Activated CD4-positive, alpha-beta T cell treated with anti-CD3 and anti-CD28 coated beads for 36 hours (primary cell): ENCODE measurements around the gene ZNF385A. TPM values are rescaled to one million over a fixed set of nuclear protein-coding genes. Genes with fewer than 3 reads are reported as not detected.
A peak's percentile ranks its signal among the peaks of the same experiment; 100 is the strongest.
"Not testable (repeated sequence)": the region's sequence is repeated elsewhere in the genome, so short reads cannot be mapped to it uniquely, and the experiment has no call there.

ENCODE experiments used
- ATAC-seq: fragments of 200-7000 bp; cut with Tn5 transposase; one replicate; pipeline ENCODE4 v1.10.0; 2021; ENCODE audit warnings: mild to moderate bottlenecking, moderate library complexity
- CTCF ChIA-PET: fragments of 350-600 bp; sonication (Branson Sonifier 250); formaldehyde crosslinking; loops from one replicate; lab custom pipeline; 2021; ENCODE audit warnings: antibody characterized with exemption; lab: Charles Lee
- POLR2A ChIA-PET: fragments of 350-600 bp; sonication (Branson Sonifier 250); formaldehyde crosslinking; loops from one replicate; lab custom pipeline; 2021; ENCODE audit warnings: antibody characterized with exemption, inconsistent platforms; lab: Charles Lee
- DNase-seq: peaks from one replicate; pipeline ENCODE4 v3.0.0-alpha.2; 2020
- H3K27ac Mint-ChIP-seq: one replicate; pipeline ENCODE4 v1.8.0; 2021; ENCODE audit warnings: mixed read lengths
- H3K27me3 Mint-ChIP-seq: one replicate; pipeline ENCODE4 v1.8.0; 2021; ENCODE audit warnings: mixed read lengths
- H3K36me3 Mint-ChIP-seq: one replicate; pipeline ENCODE4 v1.8.0; 2021; ENCODE audit warnings: low read depth, mixed read lengths
- H3K4me1 Mint-ChIP-seq: one replicate; pipeline ENCODE4 v1.8.0; 2021; ENCODE audit warnings: mixed read lengths
- H3K4me3 Mint-ChIP-seq: one replicate; pipeline ENCODE4 v1.8.0; 2021; ENCODE audit warnings: mild to moderate bottlenecking, moderate library complexity, mixed read lengths
- H3K9me3 Mint-ChIP-seq: one replicate; pipeline ENCODE4 v1.8.0; 2021; ENCODE audit warnings: low read depth, mixed read lengths
- intact Hi-C, 2 experiments: fragments of 100-400 bp; cut with DNase I in 1 of 2; cut with micrococcal nuclease in 1 of 2; formaldehyde crosslinking; loops; one replicate each; pipeline versions ENCODE4 v1.14.2 to v1.15.1; 2022 to 2024; cut with DNase I, micrococcal nuclease
- total RNA-seq, 2 experiments: library from RNA; stranded (reverse); gene quantifications; one replicate each; pipeline ENCODE4 v1.2.3, GENCODE V29; 2021

ZNF385A gene
- total RNA-seq, 2 experiments from 2014 or later: 0.73 to 0.74 TPM

GRCh38 chr12:54337854-54338650, 46.5 kb downstream of the ZNF385A start:
- ChIA-PET POLR2A (no interaction called here), CTCF (interaction anchor here (0.5 to 6.9 kb wide), 23 partner anchors 9 to 1402 kb away, joined by 3 to 85 read pairs (median 7); partner anchors contain the start of genes COPZ1 and NFE2)
- no peak overlapping the region for H3K4me3 Mint-ChIP-seq
- no peak overlapping the region for H3K27ac Mint-ChIP-seq
- no peaks in the 10 kb centered on the region for H3K27me3 Mint-ChIP-seq
- H3K36me3 Mint-ChIP-seq: peaks cover 18% of the 10 kb centered on the region
- H3K9me3 Mint-ChIP-seq: no peaks in the 10 kb centered on the region
- ATAC-seq: no peak
- DNase-seq: no peak
- intact Hi-C loops: loop anchor here in 1 of 2 experiments (2.0 kb wide), 1 partner anchor 31 kb away; no protein-coding TSS in a partner anchor
- peaks cover 13% of the 10 kb centered on the region for H3K4me1 Mint-ChIP-seq

GRCh38 chr12:54337280-54337842, 47.2 kb downstream of the ZNF385A start:
- CTCF ChIA-PET: interaction anchor here (0.5 to 6.9 kb wide), 24 partner anchors 10 to 342 kb away, joined by 3 to 85 read pairs (median 7); partner anchors contain the start of genes COPZ1 and NFE2
- intact Hi-C loops: loop anchor here in 1 of 2 experiments (2.0 kb wide), 1 partner anchor 31 kb away; no protein-coding TSS in a partner anchor
- Mint-ChIP-seq H3K4me3 (no peak overlapping the region), H3K27me3 (no peaks in the 10 kb centered on the region), H3K27ac (no peak overlapping the region), H3K36me3 (peaks cover 15% of the 10 kb centered on the region), H3K4me1 (peaks cover 13% of the 10 kb centered on the region), H3K9me3 (no peaks in the 10 kb centered on the region)
- POLR2A ChIA-PET: no interaction called here
- DNase-seq (no peak), ATAC-seq (no peak)

GRCh38 chr12:54333420-54334034, 51.0 kb downstream of the ZNF385A start:
- no peaks in the 10 kb centered on the region for H3K27me3 Mint-ChIP-seq
- peaks cover 3% of the 10 kb centered on the region for H3K36me3 Mint-ChIP-seq
- no peaks in the 10 kb centered on the region for H3K9me3 Mint-ChIP-seq
- no peak overlapping the region for H3K27ac Mint-ChIP-seq
- CTCF ChIA-PET: interaction anchor here (0.6 to 6.9 kb wide), 20 partner anchors 7 to 132 kb away, joined by 3 to 85 read pairs (median 4); partner anchors contain the start of genes COPZ1 and NFE2
- DNase-seq (no peak), ATAC-seq (peak; percentile 73)
- POLR2A ChIA-PET: interaction anchor here (0.6 kb wide), 1 partner anchor 55 kb away, joined by 3 read pairs; no protein-coding TSS in a partner anchor
- intact Hi-C loops: loop anchor here in 1 of 2 experiments (2.0 kb wide), 1 partner anchor 25 kb away; no protein-coding TSS in a partner anchor
- no peak overlapping the region for H3K4me3 Mint-ChIP-seq
- H3K4me1 Mint-ChIP-seq: peaks cover 41% of the 10 kb centered on the region

GRCh38 chr12:54331461-54331860, 53.1 kb downstream of the ZNF385A start:
- ChIA-PET POLR2A (no interaction called here), CTCF (interaction anchor here (0.7 to 4.5 kb wide), 3 partner anchors 11 to 68 kb away, joined by 3 to 13 read pairs (median 10); no protein-coding TSS in a partner anchor)
- no peak for ATAC-seq
- no peak for DNase-seq
- peaks cover 53% of the 10 kb centered on the region for H3K4me1 Mint-ChIP-seq
- peaks cover 4% of the 10 kb centered on the region for H3K36me3 Mint-ChIP-seq
- H3K4me3 Mint-ChIP-seq: no peak overlapping the region
- H3K9me3 Mint-ChIP-seq: no peaks in the 10 kb centered on the region
- no peaks in the 10 kb centered on the region for H3K27me3 Mint-ChIP-seq
- H3K27ac Mint-ChIP-seq: peak overlapping the region; percentile 17
- intact Hi-C loops: no loop called here

- Mint-ChIP-seq H3K4me1 (peaks cover 57% of the 10 kb centered on the region), H3K27ac (peak overlapping the region; percentile 53), H3K4me3 (no peak overlapping the region), H3K9me3 (no peaks in the 10 kb centered on the region), H3K27me3 (no peaks in the 10 kb centered on the region), H3K36me3 (peaks cover 4% of the 10 kb centered on the region)
- no peak for DNase-seq
- POLR2A ChIA-PET: no interaction called here
- ATAC-seq: no peak
- CTCF ChIA-PET: interaction anchor here (1.1 to 2.0 kb wide), 2 partner anchors 10 to 49 kb away, joined by 3 to 10 read pairs; no protein-coding TSS in a partner anchor
- intact Hi-C loops: no loop called here
Measured at GRCh38 chr12:54330442-54330841, 54.1 kb downstream of the ZNF385A start.

- ATAC-seq: no peak
- Mint-ChIP-seq H3K9me3 (no peaks in the 10 kb centered on the region), H3K4me3 (no peak overlapping the region), H3K27me3 (no peaks in the 10 kb centered on the region), H3K36me3 (peaks cover 4% of the 10 kb centered on the region), H3K27ac (peak overlapping the region; percentile 42), H3K4me1 (peaks cover 57% of the 10 kb centered on the region)
- intact Hi-C loops: no loop called here
- ChIA-PET CTCF (interaction anchor here (1.1 to 2.0 kb wide), 4 partner anchors 9 to 70 kb away, joined by 3 to 10 read pairs (median 5); no protein-coding TSS in a partner anchor), POLR2A (no interaction called here)
- DNase-seq: no peak
Measured at GRCh38 chr12:54329759-54330158, 54.8 kb downstream of the ZNF385A start.

GRCh38 chr12:54328595-54329337, 55.8 kb downstream of the ZNF385A start:
- Mint-ChIP-seq H3K36me3 (peaks cover 4% of the 10 kb centered on the region), H3K9me3 (no peaks in the 10 kb centered on the region), H3K4me1 (peaks cover 61% of the 10 kb centered on the region), H3K27me3 (no peaks in the 10 kb centered on the region), H3K27ac (peak overlapping the region; percentile 78), H3K4me3 (no peak overlapping the region)
- POLR2A ChIA-PET: interaction anchor here (0.7 kb wide), 1 partner anchor 7 kb away, joined by 3 read pairs; no protein-coding TSS in a partner anchor
- CTCF ChIA-PET: interaction anchor here (1.0 to 6.7 kb wide), 5 partner anchors 7 to 71 kb away, joined by 3 to 49 read pairs (median 7); no protein-coding TSS in a partner anchor
- ATAC-seq (no peak), DNase-seq (no peak)
- intact Hi-C loops: no loop called here

GRCh38 chr12:54325442-54326109, 59.0 kb downstream of the ZNF385A start:
- not testable (repeated sequence) for H3K9me3 Mint-ChIP-seq, H3K36me3 Mint-ChIP-seq, ATAC-seq, H3K27me3 Mint-ChIP-seq
- intact Hi-C loops: loop anchor here (1.0 to 2.0 kb wide), 5 partner anchors 34 to 172 kb away; partner anchors contain the start of genes CBX5 (in 1 of the 2), HNRNPA1 (in 1 of the 2) and NCKAP1L (in 1 of the 2)
- peak overlapping the region; percentile 96 for H3K4me3 Mint-ChIP-seq
- H3K4me1 Mint-ChIP-seq: peaks cover 42% of the 10 kb centered on the region
- ChIA-PET CTCF (interaction anchor here (0.5 to 6.7 kb wide), 47 partner anchors 8 to 581 kb away, joined by 3 to 49 read pairs (median 5); partner anchors contain the start of genes CBX5, HNRNPA1 and NFE2), POLR2A (interaction anchor here (0.6 to 1.3 kb wide), 11 partner anchors 27 to 50 kb away, joined by 3 to 17 read pairs (median 4); partner anchors contain the start of genes CBX5 and HNRNPA1)
- peak; percentile 16 for DNase-seq
- peak overlapping the region; percentile 92 for H3K27ac Mint-ChIP-seq

- DNase-seq (peak; percentile 96), ATAC-seq (peak; percentile 99)
- CTCF ChIA-PET: interaction anchor here (0.5 to 6.7 kb wide), 51 partner anchors 8 to 581 kb away, joined by 3 to 49 read pairs (median 4); partner anchors contain the start of genes CBX5, HNRNPA1 and NFE2
- H3K4me1 Mint-ChIP-seq: peaks cover 36% of the 10 kb centered on the region
- H3K4me3 Mint-ChIP-seq: peak within 1 kb of the TSS; percentile 96
- peak within 1 kb of the TSS; percentile 92 for H3K27ac Mint-ChIP-seq
- no peaks in the 10 kb centered on the region for H3K27me3 Mint-ChIP-seq
- no peaks in the 10 kb centered on the region for H3K9me3 Mint-ChIP-seq
- POLR2A ChIA-PET: interaction anchor here (0.6 to 1.3 kb wide), 13 partner anchors 18 to 49 kb away, joined by 3 to 17 read pairs (median 4); partner anchors contain the start of genes CBX5 and HNRNPA1
- intact Hi-C loops: loop anchor here (1.0 to 2.0 kb wide), 6 partner anchors 34 to 172 kb away; partner anchors contain the start of genes CBX5 (in 1 of the 2), HNRNPA1 (in 1 of the 2) and NCKAP1L (in 1 of the 2)
- H3K36me3 Mint-ChIP-seq: peaks cover 2% of the 10 kb centered on the region
Measured at GRCh38 chr12:54324617-54325441, 59.7 kb downstream of the ZNF385A start, which contains the start of gene COPZ1. Gene COPZ1, plus strand, starts transcription at chr12:54325131. Its CDS starts 33 bp downstream, at chr12:54325164.
